Lower leg skin (tissue), 4 donors: ENCODE results near the gene MYF5. TPM values are rescaled to one million over a fixed set of nuclear protein-coding genes. Genes with fewer than 3 reads are reported as not detected.

ENCODE experiments used
- DNase-seq, 2 donors: peaks; one replicate each; pipeline ENCODE4 v3.0.0-alpha.2; 2019; ENCODE audit warnings: low spot score in 2 of 2
- H3K4me3 ChIP-seq: fragments of 200-600 bp; sonication (generic); 2 replicates; pipeline ENCODE4 v1.5.1; 2017; ENCODE audit warnings: mild to moderate bottlenecking, low read depth; ENCODE audit not compliant: poor library complexity, severe bottlenecking
- CTCF ChIP-seq, 3 donors: fragments of 450-650 bp; IDR thresholded peaks; one replicate each; pipeline ENCODE4 v1.5.1; 2016; ENCODE audit warnings: antibody characterized with exemption in 3 of 3, mild to moderate bottlenecking in 3 of 3, moderate library complexity in 2 of 3
- POLR2A ChIP-seq, 2 donors: fragments of 450-650 bp; IDR thresholded peaks; one replicate each; pipeline ENCODE4 v1.6.1; 2016 to 2017; ENCODE audit warnings: antibody characterized with exemption in 2 of 2, mild to moderate bottlenecking in 1 of 2, moderate library complexity in 1 of 2
- WGBS, 2 donors: methylation state at CpG; one replicate each; pipeline ENCODE4 v1.1.5; 2018; 5-methylcytosine and 5-hydroxymethylcytosine counted together
- intact Hi-C: fragments of 100-400 bp; cut with DNase I; formaldehyde crosslinking; loops from one replicate; pipeline ENCODE4 v1.15.0; 2023; ENCODE audit warnings: low total_unique reads
- total RNA-seq, 4 donors: library from RNA; depleted of rRNA; stranded (reverse); fragments of >200 nt; gene quantifications; one replicate each; pipeline ENCODE4 v1.1.0, GENCODE V29; 2016

The MYF5 gene
- total RNA-seq, 4 donors from 2014 or later = not detected

- intact Hi-C loops = no loop called here
- DNase-seq = no peak
- no peak overlapping the region for H3K4me3 ChIP-seq
- WGBS, 2 donors = 78 to 94% methylated on average over 1 of the region's 1 CpG
- no peak for TF ChIP-seq POLR2A (IDR thresholded peaks at IDR 0.05)
- no peak for TF ChIP-seq CTCF (IDR thresholded peaks at IDR 0.05)
Measured at GRCh38 chr12:80692114-80692513, 24.6 kb upstream of the MYF5 start.

GRCh38 chr12:80697270-80697887 is 19.3 kb upstream of the MYF5 start:
- intact Hi-C loops = no loop called here
- H3K4me3 ChIP-seq = no peak overlapping the region
- no peak for DNase-seq
- TF ChIP-seq CTCF (IDR thresholded peaks at IDR 0.05) = no peak
- TF ChIP-seq POLR2A (IDR thresholded peaks at IDR 0.05) = no peak
- 65 to 73% methylated on average over 2 of the region's 2 CpGs for WGBS, 2 donors

GRCh38 chr12:80698256-80698655 is 18.5 kb upstream of the MYF5 start:
- WGBS, 2 donors = 52 to 56% methylated on average over 7 of the region's 7 CpGs
- DNase-seq = no peak
- TF ChIP-seq POLR2A (IDR thresholded peaks at IDR 0.05) = no peak
- no peak for TF ChIP-seq CTCF (IDR thresholded peaks at IDR 0.05)
- H3K4me3 ChIP-seq = no peak overlapping the region
- intact Hi-C loops = no loop called here

GRCh38 chr12:80698847-80699542 is 17.7 kb upstream of the MYF5 start:
- WGBS, 2 donors = 79 to 82% methylated on average over 7 of the region's 7 CpGs
- TF ChIP-seq POLR2A (IDR thresholded peaks at IDR 0.05) (no peak), CTCF (IDR thresholded peaks at IDR 0.05) (no peak)
- DNase-seq = no peak

GRCh38 chr12:80700327-80700726 is 16.4 kb upstream of the MYF5 start:
- TF ChIP-seq CTCF (IDR thresholded peaks at IDR 0.05) = no peak
- no peak for TF ChIP-seq POLR2A (IDR thresholded peaks at IDR 0.05)
- intact Hi-C loops = no loop called here
- H3K4me3 ChIP-seq = no peak overlapping the region
- DNase-seq = no peak
- 79 to 84% methylated on average over 2 of the region's 2 CpGs for WGBS, 2 donors

More at GRCh38 chr12:80698847-80699542, 17.7 kb upstream of the MYF5 start:
- intact Hi-C loops = no loop called here
- no peak overlapping the region for H3K4me3 ChIP-seq
